Hepatocyte (in vitro differentiated cells): ENCODE results near the gene ARMH4. TPM values are rescaled to one million over a fixed set of nuclear protein-coding genes. Genes with fewer than 3 reads are reported as not detected.

Experiments used
- DNase-seq: peaks from one replicate; pipeline ENCODE4 v3.0.0-alpha.2; 2016; ENCODE audit warnings: low spot score
- H2AFZ ChIP-seq: fragments of 200-600 bp; sonication (generic); 2 replicates; pipeline ENCODE4 v1.6.0; 2016; ENCODE audit warnings: antibody characterized with exemption, mild to moderate bottlenecking
- H3K27ac ChIP-seq: fragments of 200-600 bp; sonication (generic); 2 replicates; pipeline ENCODE4 v1.5.1; 2016; ENCODE audit warnings: mild to moderate bottlenecking
- H3K27me3 ChIP-seq: fragments of 200-600 bp; sonication (generic); 2 replicates; pipeline ENCODE4 v1.6.1; 2016
- H3K36me3 ChIP-seq: fragments of 200-600 bp; sonication (generic); replicated peaks from 2 replicates; pipeline ENCODE4 v1.5.1; 2016; ENCODE audit warnings: low read depth; ENCODE audit not compliant: insufficient read depth
- H3K4me1 ChIP-seq: fragments of 200-600 bp; sonication (generic); 2 replicates; pipeline ENCODE4 v1.5.1; 2016; ENCODE audit warnings: mild to moderate bottlenecking, moderate library complexity; ENCODE audit not compliant: insufficient read depth
- H3K4me2 ChIP-seq: fragments of 200-600 bp; sonication (generic); 2 replicates; pipeline ENCODE4 v1.6.0; 2016
- H3K4me3 ChIP-seq: fragments of 200-600 bp; sonication (generic); 2 replicates; pipeline ENCODE4 v1.5.1; 2016; ENCODE audit warnings: mild to moderate bottlenecking
- H3K79me2 ChIP-seq: fragments of 200-600 bp; sonication (generic); 2 replicates; pipeline ENCODE4 v1.6.0; 2017; ENCODE audit warnings: mild to moderate bottlenecking
- H3K9me2 ChIP-seq: fragments of 200-600 bp; sonication (generic); replicated peaks from 2 replicates; pipeline ENCODE4 v1.6.0; 2017; ENCODE audit warnings: mild to moderate bottlenecking; ENCODE audit not compliant: insufficient read depth
- H3K9me3 ChIP-seq: fragments of 200-600 bp; sonication (generic); 2 replicates; pipeline ENCODE4 v1.5.1; 2016; ENCODE audit warnings: low read depth, mild to moderate bottlenecking
- H4K20me1 ChIP-seq: fragments of 200-600 bp; sonication (generic); 2 replicates; pipeline ENCODE4 v1.6.0; 2016; ENCODE audit warnings: mild to moderate bottlenecking; ENCODE audit not compliant: insufficient read depth, poor library complexity, severe bottlenecking
- CTCF ChIP-seq: fragments of 200-600 bp; sonication (generic); IDR thresholded peaks from 2 replicates; pipeline ENCODE4 v1.5.1; 2016; ENCODE audit warnings: antibody characterized with exemption, mild to moderate bottlenecking; ENCODE audit not compliant: poor library complexity
- EZH2 ChIP-seq: fragments of 200-600 bp; sonication (generic); IDR thresholded peaks from 2 replicates; pipeline ENCODE4 v1.6.1; 2016; ENCODE audit warnings: antibody characterized with exemption, mild to moderate bottlenecking, borderline replicate concordance
- EZH2phosphoT487 ChIP-seq: fragments of 200-600 bp; sonication (generic); IDR thresholded peaks from one replicate; pipeline ENCODE4 v1.6.1; 2018; ENCODE audit warnings: antibody characterized with exemption, mild to moderate bottlenecking, low read depth, moderate library complexity; ENCODE audit not compliant: unreplicated experiment, severe bottlenecking
- WGBS: methylation state at CpG from one replicate; pipeline ENCODE4 v1.1.6; 2016; ENCODE audit warnings: low lambda C conversion rate; ENCODE audit errors: missing lambda C conversion rate; 5-methylcytosine and 5-hydroxymethylcytosine counted together
- polyA plus RNA-seq: library from polyadenylated mRNA; unstranded; fragments of >200 nt; fragmentation: Nextera tagmentation; extraction: Ambion mirVana; gene quantifications from 2 replicates; pipeline ENCODE4 v1.2.1, GENCODE V29; 2016
- total RNA-seq: library from RNA; depleted of rRNA; stranded (reverse); fragments of >200 nt; gene quantifications from 2 replicates; pipeline ENCODE4 v1.2.3, GENCODE V29; 2014

ARMH4 gene
- total and polyA plus RNA-seq, 2 experiments from 2014 or later, result 6.6 to 11.3 TPM

DNA sequence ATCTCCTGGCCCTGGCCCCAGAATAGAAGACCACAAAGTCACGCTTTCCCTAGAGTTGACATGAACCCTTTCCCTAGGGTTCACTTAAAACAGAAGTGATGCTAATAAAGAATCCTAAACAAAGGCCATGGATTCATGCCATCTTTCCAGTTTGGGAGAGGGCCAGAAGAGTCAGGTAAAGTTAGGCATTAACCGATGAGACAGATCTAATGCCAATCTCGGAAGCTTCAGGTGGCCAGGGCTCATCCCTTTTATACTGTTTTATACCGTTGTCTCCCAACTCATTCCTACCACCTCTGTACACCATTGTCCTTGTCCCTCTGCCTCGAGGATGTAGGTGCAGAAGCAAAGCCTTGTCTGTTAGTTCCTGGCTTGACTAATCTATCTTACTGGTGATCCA lies 25.1 kb upstream of the ARMH4 start:
- Histone ChIP-seq H3K4me3 (no peak overlapping the region), H3K36me3 (no peaks in the 10 kb centered on the region), H3K9me2 (no peaks in the 10 kb centered on the region), H3K27ac (no peak overlapping the region), H3K9me3 (no peaks in the 10 kb centered on the region), H3K4me1 (no peaks in the 10 kb centered on the region), H3K79me2 (no peaks in the 10 kb centered on the region), H3K27me3 (no peaks in the 10 kb centered on the region), H4K20me1 (no peaks in the 10 kb centered on the region), H3K4me2 (no peak overlapping the region), H2AFZ (no peak overlapping the region)
- DNase-seq, result no peak
- no peak for TF ChIP-seq CTCF
- TF ChIP-seq EZH2phosphoT487, result no peak
- TF ChIP-seq EZH2, result no peak
- 88% methylated on average over 5 of the region's 5 CpGs for WGBS

DNA sequence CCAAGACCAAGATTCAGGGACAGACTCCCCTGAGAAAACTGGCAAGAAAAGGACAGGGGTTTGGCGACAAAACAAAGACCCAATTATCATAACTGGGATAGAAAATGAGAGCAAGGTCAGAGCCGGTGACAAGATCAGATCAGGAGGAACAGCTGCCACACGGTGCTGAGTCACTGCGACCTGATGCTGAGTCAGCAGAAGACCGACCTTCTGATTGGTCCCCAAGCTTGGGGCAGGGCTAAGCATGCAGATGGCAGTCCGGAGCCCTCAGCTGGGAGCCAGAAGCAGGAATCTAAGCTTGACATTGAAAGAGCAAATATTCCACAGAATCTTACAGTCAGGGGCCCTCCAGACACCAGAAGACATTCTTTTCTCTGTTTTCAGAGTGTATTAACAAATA lies 19.1 kb upstream of the ARMH4 start:
- Histone ChIP-seq H3K4me1 (no peaks in the 10 kb centered on the region), H3K79me2 (no peaks in the 10 kb centered on the region), H3K27me3 (no peaks in the 10 kb centered on the region), H2AFZ (peak overlapping the region; percentile 35), H3K9me3 (no peaks in the 10 kb centered on the region), H3K27ac (no peak overlapping the region), H3K36me3 (no peaks in the 10 kb centered on the region), H3K4me2 (peak overlapping the region; percentile 34), H3K4me3 (no peak overlapping the region), H4K20me1 (no peaks in the 10 kb centered on the region), H3K9me2 (no peaks in the 10 kb centered on the region)
- WGBS, result 14% methylated on average over 6 of the region's 6 CpGs
- TF ChIP-seq EZH2phosphoT487, result no peak
- no peak for TF ChIP-seq CTCF
- TF ChIP-seq EZH2, result no peak
- DNase-seq, result peak; percentile 88

GRCh38 chr14:58167891-58168290 lies 15.9 kb upstream of the ARMH4 start:
- Histone ChIP-seq H3K9me2 (no peaks in the 10 kb centered on the region), H3K4me2 (no peak overlapping the region)
- TF ChIP-seq CTCF (no peak), EZH2 (no peak), EZH2phosphoT487 (no peak)

DNA sequence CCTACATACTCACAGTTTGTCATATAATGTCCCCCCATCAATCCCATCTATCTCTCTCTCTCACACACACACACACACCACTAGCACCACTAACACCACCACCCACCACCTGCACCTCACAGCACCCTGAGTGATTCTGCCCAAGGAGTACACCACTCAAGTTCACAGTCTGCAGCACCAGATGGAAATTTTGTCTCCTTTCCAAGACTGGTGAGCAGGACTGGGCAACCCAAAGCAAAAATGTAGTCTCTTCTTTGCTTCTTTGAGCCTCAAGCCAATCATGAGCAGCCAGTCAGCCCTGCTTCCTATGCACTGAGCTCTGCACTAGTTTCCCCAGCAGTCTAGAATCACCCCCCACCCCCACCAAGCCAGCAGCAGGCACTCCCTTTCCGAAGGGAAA lies 15.0 kb upstream of the ARMH4 start:
- H3K79me2 ChIP-seq, result no peaks in the 10 kb centered on the region
- H3K9me3 ChIP-seq, result no peaks in the 10 kb centered on the region
- H3K9me2 ChIP-seq, result no peaks in the 10 kb centered on the region
- no peaks in the 10 kb centered on the region for H3K27me3 ChIP-seq
- DNase-seq, result no peak
- H2AFZ ChIP-seq, result no peak overlapping the region
- no peaks in the 10 kb centered on the region for H3K4me1 ChIP-seq
- H3K4me3 ChIP-seq, result no peak overlapping the region
- no peak overlapping the region for H3K27ac ChIP-seq
- 56% methylated on average over 1 of the region's 1 CpG for WGBS
- no peak overlapping the region for H3K4me2 ChIP-seq
- TF ChIP-seq EZH2phosphoT487 (no peak), CTCF (no peak)
- H4K20me1 ChIP-seq, result no peaks in the 10 kb centered on the region
- no peaks in the 10 kb centered on the region for H3K36me3 ChIP-seq

More at GRCh38 chr14:58167891-58168290, 15.9 kb upstream of the ARMH4 start:
- H3K79me2 ChIP-seq, result no peaks in the 10 kb centered on the region
- 86% methylated on average over 5 of the region's 5 CpGs for WGBS
- no peaks in the 10 kb centered on the region for H3K4me1 ChIP-seq
- no peaks in the 10 kb centered on the region for H3K9me3 ChIP-seq
- H2AFZ ChIP-seq, result no peak overlapping the region
- H3K36me3 ChIP-seq, result no peaks in the 10 kb centered on the region
- no peaks in the 10 kb centered on the region for H4K20me1 ChIP-seq
- no peak overlapping the region for H3K4me3 ChIP-seq
- no peak overlapping the region for H3K27ac ChIP-seq
- no peaks in the 10 kb centered on the region for H3K27me3 ChIP-seq
- no peak for DNase-seq
